Fibroblast of lung (primary cell): ENCODE results near the gene C5orf34.

Source experiments
- EZH2 ChIP-seq: IDR thresholded peaks from 2 replicates; pipeline ENCODE4 v1.5.1; 2012; ENCODE audit warnings: low read length, control low read depth, mild to moderate bottlenecking; ENCODE audit errors: missing control alignments
- TF ChIP-seq, protein P1 (sequence below), 2 donors: IDR thresholded peaks in 1 of 2; conservative IDR thresholded peaks in 1 of 2; 1 replicate in 1 of 2; 2 replicates in 1 of 2; pipeline ENCODE4 v1.5.1; 2011 to 2012; ENCODE audit warnings: low read length in 2 of 2, control low read depth in 1 of 2, inconsistent platforms in 1 of 2, low read depth in 1 of 2, mild to moderate bottlenecking in 1 of 2

DNA sequence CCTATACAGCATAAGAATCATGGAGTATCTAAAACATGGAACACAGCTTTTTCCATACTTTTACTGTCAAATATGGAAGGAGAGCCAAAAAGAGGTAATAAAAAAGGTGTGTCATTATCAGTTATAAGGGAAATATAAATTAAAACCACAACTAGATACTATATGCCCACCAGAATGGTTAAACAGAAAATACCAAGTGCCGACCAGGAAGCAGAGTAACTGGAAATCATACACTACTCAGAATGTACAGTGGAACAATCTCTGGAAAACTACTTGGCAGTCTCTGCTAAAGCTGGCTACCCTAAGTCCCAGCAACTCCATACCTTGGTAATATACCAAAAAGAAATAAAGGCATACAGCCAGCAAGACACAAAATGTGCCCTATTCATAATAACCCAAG, 39.5 kb upstream of the C5orf34 start:
- TF ChIP-seq, protein P1, sequence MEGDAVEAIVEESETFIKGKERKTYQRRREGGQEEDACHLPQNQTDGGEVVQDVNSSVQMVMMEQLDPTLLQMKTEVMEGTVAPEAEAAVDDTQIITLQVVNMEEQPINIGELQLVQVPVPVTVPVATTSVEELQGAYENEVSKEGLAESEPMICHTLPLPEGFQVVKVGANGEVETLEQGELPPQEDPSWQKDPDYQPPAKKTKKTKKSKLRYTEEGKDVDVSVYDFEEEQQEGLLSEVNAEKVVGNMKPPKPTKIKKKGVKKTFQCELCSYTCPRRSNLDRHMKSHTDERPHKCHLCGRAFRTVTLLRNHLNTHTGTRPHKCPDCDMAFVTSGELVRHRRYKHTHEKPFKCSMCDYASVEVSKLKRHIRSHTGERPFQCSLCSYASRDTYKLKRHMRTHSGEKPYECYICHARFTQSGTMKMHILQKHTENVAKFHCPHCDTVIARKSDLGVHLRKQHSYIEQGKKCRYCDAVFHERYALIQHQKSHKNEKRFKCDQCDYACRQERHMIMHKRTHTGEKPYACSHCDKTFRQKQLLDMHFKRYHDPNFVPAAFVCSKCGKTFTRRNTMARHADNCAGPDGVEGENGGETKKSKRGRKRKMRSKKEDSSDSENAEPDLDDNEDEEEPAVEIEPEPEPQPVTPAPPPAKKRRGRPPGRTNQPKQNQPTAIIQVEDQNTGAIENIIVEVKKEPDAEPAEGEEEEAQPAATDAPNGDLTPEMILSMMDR (conservative IDR thresholded peaks at IDR 0.05 in 1 of 2, IDR thresholded peaks at IDR 0.05 in 1 of 2; ENCODE audit: low read depth in 1 of 2, low read length in 2 of 2) = no peak
- TF ChIP-seq EZH2 = no peak
